GM12878 (cell line): ENCODE measurements around the gene TARBP2. TPM values are rescaled to one million over a fixed set of nuclear protein-coding genes. Genes with fewer than 3 reads are reported as not detected.

Source experiments
- BRCA1 ChIP-seq: IDR thresholded peaks from 2 replicates; pipeline ENCODE4 v1.6.1; 2011; ENCODE audit warnings: low read depth, low read length, improper control_type of control experiment
- CHD4 ChIP-seq: fragments of 200-600 bp; sonication (generic); IDR thresholded peaks from 2 replicates; pipeline ENCODE4 v1.6.1; 2016; ENCODE audit warnings: mild to moderate bottlenecking
- CREB1 ChIP-seq: IDR thresholded peaks from 2 replicates; pipeline ENCODE4 v1.6.1; 2012; ENCODE audit warnings: low read depth, mild to moderate bottlenecking, inconsistent platforms
- GATAD2B ChIP-seq: fragments of 450-650 bp; conservative IDR thresholded peaks from 2 replicates; pipeline ENCODE4 v1.6.1; 2017; ENCODE audit warnings: low read depth, mild to moderate bottlenecking, moderate library complexity
- IRF3 ChIP-seq: fragments of 450-650 bp; IDR thresholded peaks from 2 replicates; pipeline ENCODE4 v1.6.1; 2014; ENCODE audit warnings: mild to moderate bottlenecking
- IRF5 ChIP-seq: fragments of 450-650 bp; IDR thresholded peaks from 2 replicates; pipeline ENCODE4 v1.6.1; 2017; ENCODE audit warnings: borderline replicate concordance
- KLF5 ChIP-seq: fragments of 450-650 bp; IDR thresholded peaks from 2 replicates; pipeline ENCODE4 v1.6.1; 2014; ENCODE audit warnings: mild to moderate bottlenecking; ENCODE audit not compliant: partially characterized antibody
- MEF2A ChIP-seq: IDR thresholded peaks from 2 replicates; pipeline ENCODE4 v1.6.1; 2011; ENCODE audit warnings: low read depth, mild to moderate bottlenecking, low read length, moderate library complexity; ENCODE audit not compliant: insufficient read depth
- MEF2B ChIP-seq: fragments of 450-650 bp; IDR thresholded peaks from 2 replicates; pipeline ENCODE4 v1.6.1; 2018; ENCODE audit warnings: mild to moderate bottlenecking, moderate library complexity; ENCODE audit not compliant: partially characterized antibody, poor library complexity, severe bottlenecking
- RAD21 ChIP-seq: IDR thresholded peaks from 2 replicates; pipeline ENCODE4 v1.6.1; 2011; ENCODE audit warnings: mild to moderate bottlenecking, low read depth, low read length, moderate library complexity; ENCODE audit not compliant: insufficient read depth
- RB1 ChIP-seq: fragments of 450-650 bp; formaldehyde crosslinking; IDR thresholded peaks from 2 replicates; pipeline ENCODE4 v1.6.1; 2017; ENCODE audit warnings: mild to moderate bottlenecking, borderline replicate concordance
- RELA ChIP-seq: fragments of 450-650 bp; IDR thresholded peaks from 2 replicates; pipeline ENCODE4 v1.8.0; 2014; ENCODE audit warnings: borderline replicate concordance; ENCODE audit not compliant: partially characterized antibody
- SMC3 ChIP-seq: IDR thresholded peaks from 2 replicates; pipeline ENCODE4 v1.6.1; 2011; ENCODE audit warnings: low read length, improper control_type of control experiment, borderline replicate concordance
- USF1 ChIP-seq: IDR thresholded peaks from 2 replicates; pipeline ENCODE4 v1.6.1; 2011; ENCODE audit warnings: borderline replicate concordance, low read depth, mild to moderate bottlenecking, moderate library complexity, mixed read lengths, low read length; ENCODE audit not compliant: insufficient read depth; ENCODE audit errors: extremely low read length
- polyA plus RNA-seq, 11 experiments: library from polyadenylated mRNA; depleted of rRNA in 4 of 11; unstranded in 6 of 11; stranded (reverse) in 5 of 11; fragments of >200 nt; fragmentation: Nextera tagmentation in 4 of 11; fragmentation: Illumina TruSeq in 1 of 11; extraction: Ambion mirVana in 4 of 11; extraction: Trizol in 1 of 11; gene quantifications; 1 replicate in 1 of 11; 2 replicates in 10 of 11; pipeline versions ENCODE4 v1.2.1 to v1.2.3, GENCODE V29; 2011 to 2016; ENCODE audit warnings: inconsistent platforms in 2 of 11, missing spikeins in 2 of 11, low read depth in 1 of 11
- total RNA-seq, 4 experiments: library from RNA; depleted of rRNA in 3 of 4; stranded (reverse); fragments of >200 nt in 3 of 4; fragmentation: Illumina TruSeq in 1 of 4; extraction: Trizol in 1 of 4; gene quantifications; 2 replicates each; pipeline versions ENCODE4 v1.2.1 to v1.2.3, GENCODE V29; 2013 to 2021

TARBP2 gene
- total and polyA plus RNA-seq, 10 of the 15 experiments (the other 5 are each of a cell fraction or from before 2014, with no cell fraction given) = 5.5 to 60.1 (median 36.8) TPM

- TF ChIP-seq USF1 (no peak), KLF5 (no peak), MEF2B (peak; percentile 20), RAD21 (peak; percentile 97), IRF3 (no peak), IRF5 (no peak), GATAD2B (no peak), RB1 (peak; percentile 48; the same call in 1 of the 2 replicates), CHD4 (no peak), BRCA1 (no peak), CREB1 (0 out of 2 replicates have a peak, but pooled peaks have one; percentile 38), MEF2A (0 out of 2 replicates have a peak, but pooled peaks have one; percentile 34), SMC3 (peak; percentile 89), RELA (peak; percentile 62)
Measured at GRCh38 chr12:53508534-53509170, 7.6 kb downstream of the TARBP2 start (continued).
